Suprapubic skin (tissue), 4 donors: ENCODE data around the gene TRIM29.

Experiments
- CTCF ChIP-seq, 2 donors: fragments of 200-600 bp in 1 of 2; fragments of 450-650 bp in 1 of 2; sonication (generic) in 1 of 2; IDR thresholded peaks; one replicate each; pipeline ENCODE4 v1.5.1; 2016 to 2019; ENCODE audit warnings: antibody characterized with exemption in 2 of 2, mild to moderate bottlenecking in 1 of 2, moderate library complexity in 1 of 2
- EP300 ChIP-seq: sonication (generic); formaldehyde crosslinking; IDR thresholded peaks from one replicate; pipeline ENCODE4 v1.6.1; 2017; ENCODE audit warnings: antibody characterized with exemption
- POLR2A ChIP-seq, 2 donors: fragments of 450-650 bp; IDR thresholded peaks; one replicate each; pipeline ENCODE4 v1.6.1; 2017; ENCODE audit warnings: antibody characterized with exemption in 2 of 2, mild to moderate bottlenecking in 2 of 2, moderate library complexity in 2 of 2
- POLR2AphosphoS5 ChIP-seq, 3 donors: sonication (generic); formaldehyde crosslinking; IDR thresholded peaks; one replicate each; pipeline ENCODE4 v1.6.1; 2017; ENCODE audit warnings: antibody characterized with exemption in 3 of 3

DNA sequence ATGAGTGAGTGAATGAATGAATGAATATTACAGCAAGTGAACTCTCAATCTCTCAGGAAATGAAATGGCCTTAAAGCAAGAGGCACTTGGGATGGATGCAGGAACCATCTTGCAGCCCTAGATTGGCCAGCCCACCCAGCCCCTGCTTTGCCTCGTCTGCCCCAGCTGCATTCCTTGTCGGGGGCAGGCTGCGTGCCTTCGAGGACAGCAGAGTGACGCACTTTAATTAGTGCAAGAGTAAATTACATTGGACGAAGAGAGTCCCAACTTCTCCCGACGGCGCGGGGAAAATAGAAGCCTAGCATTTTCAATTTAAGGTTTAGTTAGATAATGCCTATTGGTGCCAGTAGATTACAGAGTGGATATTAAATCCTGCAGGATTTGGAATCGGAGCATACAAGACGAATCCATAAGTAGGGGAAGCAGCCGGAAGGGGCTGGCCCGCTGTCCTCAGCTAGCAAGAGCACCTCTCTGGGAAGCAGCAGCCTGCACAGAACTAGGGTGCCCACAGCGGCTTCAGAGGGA lies 33.8 kb downstream of the TRIM29 start:
- TF ChIP-seq POLR2A (IDR thresholded peaks at IDR 0.05) (no peak), CTCF (IDR thresholded peaks at IDR 0.05) (no peak), POLR2AphosphoS5 (IDR thresholded peaks at IDR 0.05) (no peak), EP300 (no peak)
